GM10266 (cell line): ENCODE measurements around the gene KRTAP10-12.

ENCODE experiments used
- DNase-seq: peaks from one replicate; pipeline ENCODE4 v3.0.0; 2012; ENCODE audit errors: extremely low spot score
- CTCF ChIP-seq: IDR thresholded peaks from 2 replicates; pipeline ENCODE4 v1.5.1; 2012; ENCODE audit warnings: mild to moderate bottlenecking, low read depth; ENCODE audit not compliant: control insufficient read depth, insufficient read depth; ENCODE audit errors: missing control alignments

The KRTAP10-12 gene

DNA sequence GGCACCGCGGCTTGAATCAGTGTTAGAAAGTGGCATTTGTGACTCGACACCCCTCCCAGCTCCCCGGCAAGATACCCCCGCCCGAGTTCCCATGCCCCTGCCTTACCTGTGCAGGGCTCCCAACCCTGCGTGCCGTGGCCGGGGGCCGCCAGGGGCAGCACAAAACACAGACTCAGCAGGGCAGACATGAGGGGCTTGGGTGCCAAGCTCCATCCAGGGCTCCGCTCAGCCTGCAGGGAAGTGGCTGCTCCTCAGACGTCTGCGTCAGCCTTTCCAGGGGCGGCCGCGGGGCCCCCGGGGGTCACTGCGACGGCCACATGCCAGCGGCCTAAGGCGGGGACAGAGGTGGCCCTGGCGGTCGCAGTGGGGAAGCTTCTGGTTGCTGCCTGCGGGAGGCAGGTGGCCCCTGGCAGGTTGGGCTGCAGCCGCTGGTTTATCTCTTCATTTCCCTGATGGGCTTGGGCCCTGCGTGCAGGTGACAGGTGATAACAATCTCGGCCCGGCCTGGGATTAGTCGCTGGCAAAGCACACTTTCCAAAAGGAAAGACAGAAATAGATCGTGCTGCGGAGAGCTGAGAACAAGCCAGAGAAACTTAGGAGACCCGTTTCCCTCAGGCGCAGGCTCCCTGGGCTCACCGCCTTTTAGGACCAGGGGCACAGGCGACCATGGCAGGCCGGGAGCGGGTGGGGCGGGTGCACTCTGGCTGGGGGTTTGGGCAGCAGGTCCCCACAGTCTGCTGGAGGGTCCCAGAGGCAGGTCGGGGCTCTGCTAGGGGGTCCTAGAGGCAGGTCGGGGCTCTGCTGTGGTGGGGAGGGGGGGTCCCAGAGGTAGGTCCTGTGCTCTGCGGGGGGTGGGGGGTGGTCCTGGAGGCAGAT is 14.6 kb downstream of the KRTAP10-12 start, which contains the start of gene TSPEAR:
Gene TSPEAR (minus strand): TSS at position 246 of the 876 bp plus-strand sequence. CDS start 58 bp downstream, at position 188.
- TF ChIP-seq CTCF: no peak
- DNase-seq: no peak

GRCh38 chr21:44712203-44713028 is 15.4 kb downstream of the KRTAP10-12 start:
- no peak for TF ChIP-seq CTCF
- no peak for DNase-seq

DNA sequence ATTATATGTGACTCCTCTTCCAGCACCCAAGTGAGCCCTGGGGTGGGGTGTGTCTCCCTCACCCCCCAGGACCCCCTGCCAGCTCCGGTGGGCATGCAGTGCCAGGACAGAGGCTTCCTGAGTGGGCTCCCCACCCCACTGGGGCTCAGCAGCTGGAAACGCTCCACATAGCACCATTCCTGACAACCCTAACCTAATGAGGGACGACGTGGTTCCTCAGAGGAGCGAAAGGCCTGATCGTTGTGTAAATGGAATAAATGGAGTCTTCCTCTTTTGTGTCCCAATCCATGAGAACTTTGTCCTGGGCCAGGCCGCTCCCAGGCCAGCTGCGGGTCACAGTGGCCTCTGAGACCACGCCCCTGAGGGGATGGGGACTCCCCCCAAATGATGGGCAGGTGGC is 16.2 kb downstream of the KRTAP10-12 start:
- TF ChIP-seq CTCF: no peak

GRCh38 chr21:44713846-44714245 is 16.9 kb downstream of the KRTAP10-12 start:
- no peak for TF ChIP-seq CTCF
- no peak for DNase-seq

More for the DNA sequence above, 16.2 kb downstream of the KRTAP10-12 start:
- DNase-seq: no peak

DNA sequence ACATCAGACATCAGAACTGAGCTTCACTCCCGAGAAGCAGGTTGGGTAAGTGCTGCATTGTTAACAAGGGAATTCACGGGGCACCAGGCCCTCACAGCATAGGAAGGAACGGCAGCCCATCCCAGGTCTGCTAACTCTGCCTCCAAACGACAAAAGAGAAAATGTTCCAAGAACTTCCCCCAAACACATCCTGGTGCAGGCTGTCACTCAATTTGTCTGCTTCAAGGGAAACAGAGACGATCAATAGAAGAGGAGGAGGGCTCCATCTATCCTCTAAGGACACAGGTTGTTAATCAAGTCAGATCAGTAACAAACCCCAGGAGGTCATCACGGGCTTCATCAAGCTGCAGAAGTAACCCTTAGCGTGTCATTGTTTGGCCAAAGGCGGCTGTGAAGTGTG is 17.9 kb downstream of the KRTAP10-12 start:
- no peak for DNase-seq
- TF ChIP-seq CTCF: no peak

- no peak for DNase-seq
- TF ChIP-seq CTCF: no peak
Measured at GRCh38 chr21:44716984-44717383, 20.0 kb downstream of the KRTAP10-12 start.

DNA sequence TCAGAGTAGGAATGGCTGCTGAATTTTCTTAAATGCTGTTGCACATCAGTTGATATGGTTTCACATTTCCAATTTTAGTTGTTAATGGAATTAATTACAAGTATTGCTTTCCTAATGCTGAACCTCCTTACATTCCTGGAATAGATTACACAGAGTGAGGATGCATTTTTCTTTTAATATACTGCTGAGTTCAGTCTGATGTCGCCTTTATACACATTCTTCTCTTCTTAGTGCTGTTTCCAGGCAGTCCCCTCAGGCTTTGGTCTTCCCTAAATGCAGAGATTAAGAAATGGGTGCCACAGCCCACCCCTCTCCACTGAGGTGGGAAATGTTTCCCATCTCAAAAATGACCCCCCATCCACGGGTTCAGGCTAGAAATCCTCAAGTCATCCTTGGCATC is 21.1 kb downstream of the KRTAP10-12 start:
- DNase-seq: no peak
- no peak for TF ChIP-seq CTCF
